Measurements from ENCODE around the gene LILRA1. TPM values are rescaled to one million over a fixed set of nuclear protein-coding genes. Genes with fewer than 3 reads are reported as not detected.
A peak's percentile ranks its signal among the peaks of the same experiment; 100 is the strongest.
"Not testable (repeated sequence)": the region's sequence is repeated elsewhere in the genome, so short reads cannot be mapped to it uniquely, and the experiment has no call there.

Gene LILRA1
- total and polyA plus RNA-seq, 10 donors, result 3.4 to 65.0 (median 35.4) TPM

- intact Hi-C loops (cut with DNase I; ENCODE audit: low total_unique reads), result no loop called here
- peaks cover 0 to 15% (median 9%) of the 10 kb centered on the region in 8 donors for H3K9me3 ChIP-seq
- H3K4me3 ChIP-seq, result peak overlapping the region in 3 of 8 donors; percentile 32 to 61 (median 40)
Observed at GRCh38 chr19:54594737-54595136, 1.3 kb downstream of the LILRA1 start.

GRCh38 chr19:54595680-54596436 is 2.4 kb downstream of the LILRA1 start:
- H3K27ac ChIP-seq; intact Hi-C loops (cut with DNase I; ENCODE audit: low total_unique reads); H3K9me3 ChIP-seq; H3K4me3 ChIP-seq: not testable (repeated sequence)
- Histone ChIP-seq H3K27me3 (replicated peaks in 1 of 7) (peaks cover 0 to 42% (median 0%) of the 10 kb centered on the region in 7 donors), H3K36me3 (peaks cover 0 to 29% (median 0%) of the 10 kb centered on the region in 6 donors), H3K4me1 (peaks cover 0 to 29% (median 10%) of the 10 kb centered on the region in 6 donors)
- WGBS, 5 donors, result 78 to 92% (median 86%) methylated on average over 22 to 26 of the region's 26 CpGs
- peak; percentile 74 for DNase-seq

More at GRCh38 chr19:54594737-54595136, 1.3 kb downstream of the LILRA1 start:
- H3K36me3 ChIP-seq, result peaks cover 0 to 29% (median 0%) of the 10 kb centered on the region in 6 donors
- no peak for DNase-seq
- TF ChIP-seq POLR2AphosphoS5 (IDR thresholded peaks at IDR 0.05), result no peak
- no peak for TF ChIP-seq CTCF (IDR thresholded peaks at IDR 0.05 in 8 of 11, conservative IDR thresholded peaks at IDR 0.05 in 3 of 11)
- TF ChIP-seq POLR2A (IDR thresholded peaks at IDR 0.05), result no peak
- peaks cover 0 to 42% (median 0%) of the 10 kb centered on the region in 7 donors for H3K27me3 ChIP-seq (replicated peaks in 1 of 7)
- H3K4me1 ChIP-seq, result peaks cover 0 to 29% (median 10%) of the 10 kb centered on the region in 6 donors
- WGBS, 5 donors, result 75 to 95% (median 89%) methylated on average over 4 to 5 of the region's 5 CpGs
- H3K27ac ChIP-seq, result peak overlapping the region in 2 of 8 donors; percentile 80 to 92

DNA sequence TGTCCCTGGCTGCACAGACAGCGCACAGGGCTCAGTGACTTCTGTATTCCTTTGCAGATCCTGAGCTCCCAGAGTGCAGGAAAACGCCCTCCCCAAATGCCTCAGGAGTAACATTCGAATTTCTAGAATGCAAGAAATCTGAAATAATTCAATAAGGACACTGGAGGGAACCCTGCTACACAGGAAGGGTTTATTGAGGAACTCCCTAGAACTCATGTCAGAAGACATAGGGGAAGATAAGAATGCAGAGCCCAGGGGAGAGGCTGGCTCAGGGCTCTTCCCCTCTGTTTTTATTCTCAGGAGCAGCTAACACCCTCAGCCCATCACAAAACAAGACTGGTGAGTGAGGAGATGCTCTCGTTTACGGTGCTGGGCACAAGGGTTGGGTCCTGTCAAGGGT is 6.8 kb downstream of the LILRA1 start:
- H3K4me3 ChIP-seq, result no peak overlapping the region
- no peak overlapping the region for H3K27ac ChIP-seq
- no peak for TF ChIP-seq POLR2AphosphoS5 (IDR thresholded peaks at IDR 0.05)
- no peak for TF ChIP-seq CTCF (IDR thresholded peaks at IDR 0.05 in 8 of 11, conservative IDR thresholded peaks at IDR 0.05 in 3 of 11)
- peaks cover 0 to 11% (median 7%) of the 10 kb centered on the region in 8 donors for H3K9me3 ChIP-seq
- intact Hi-C loops (cut with DNase I; ENCODE audit: low total_unique reads), result no loop called here
- 63 to 82% (median 76%) methylated on average over 5 of the region's 5 CpGs for WGBS, 5 donors
- DNase-seq, result no peak
- peaks cover 0 to 31% (median 0%) of the 10 kb centered on the region in 7 donors for H3K27me3 ChIP-seq (replicated peaks in 1 of 7)
- H3K36me3 ChIP-seq, result peaks cover 0 to 23% (median 0%) of the 10 kb centered on the region in 6 donors
- H3K4me1 ChIP-seq, result peaks cover 0 to 2% (median 0%) of the 10 kb centered on the region in 6 donors

- no peak for DNase-seq
- H3K36me3 ChIP-seq, result no peaks in the 10 kb centered on the region
- no peak for TF ChIP-seq POLR2AphosphoS5 (IDR thresholded peaks at IDR 0.05)
- peaks cover 0 to 38% (median 14%) of the 10 kb centered on the region in 6 donors for H3K4me1 ChIP-seq
- intact Hi-C loops (cut with DNase I; ENCODE audit: low total_unique reads), result no loop called here
- H3K9me3 ChIP-seq, result peaks cover 0 to 29% (median 12%) of the 10 kb centered on the region in 8 donors
- WGBS, 5 donors, result 48 to 66% (median 53%) methylated on average over 4 of the region's 4 CpGs
- H3K27me3 ChIP-seq (replicated peaks in 1 of 7), result peaks cover 0 to 5% (median 0%) of the 10 kb centered on the region in 7 donors
- no peak overlapping the region for H3K4me3 ChIP-seq
- peak overlapping the region in 4 of 8 donors; percentile 44 to 73 (median 68) for H3K27ac ChIP-seq
Observed at GRCh38 chr19:54606230-54606629, 12.8 kb downstream of the LILRA1 start.

Measured in spleen (tissue), 11 donors.